Caco-2 (cell line): ENCODE measurements around the gene GSK3B. TPM values are rescaled to one million over a fixed set of nuclear protein-coding genes. Genes with fewer than 3 reads are reported as not detected.

Experiments
- BruUV-seq: library from RNA; stranded (reverse); fragments of 400-500 nt; replicated peaks from 2 replicates; lab custom pipeline; 2021; lab: Mats Ljungman, UMichigan
- CTCF ChIA-PET: fragments of 300-600 bp; sonication (Branson Sonifier 250); formaldehyde crosslinking; loops from one replicate; lab custom pipeline; 2022; ENCODE audit warnings: antibody characterized with exemption; lab: Charles Lee
- POLR2A ChIA-PET: fragments of 300-600 bp; sonication (Branson Sonifier 250); formaldehyde crosslinking; loops from one replicate; lab custom pipeline; 2022; ENCODE audit warnings: antibody characterized with exemption; lab: Charles Lee
- DNase-seq, 2 experiments: peaks; one replicate each; pipeline versions ENCODE4 v3.0.0 to v3.0.0-alpha.2; 2020 to 2022
- H3K27me3 ChIP-seq: replicated peaks from 2 replicates; pipeline ENCODE4 v1.6.0; 2011; ENCODE audit warnings: low read length; ENCODE audit not compliant: control insufficient read depth, insufficient read depth
- H3K36me3 ChIP-seq: 2 replicates; pipeline ENCODE4 v1.5.1; 2011; ENCODE audit warnings: low read length; ENCODE audit not compliant: control insufficient read depth, insufficient read depth
- H3K4me1 ChIP-seq: fragments of 250-450 bp; sonication (Bioruptor Pico); 2 replicates; pipeline ENCODE4 v1.5.1; 2020; ENCODE audit warnings: mild to moderate bottlenecking
- H3K4me3 ChIP-seq: 2 replicates; pipeline ENCODE4 v1.5.1; 2011; ENCODE audit warnings: low read depth, mild to moderate bottlenecking, control low read depth, low read length
- H3K9me3 ChIP-seq: fragments of 250-450 bp; sonication (Bioruptor Pico); 2 replicates; pipeline ENCODE4 v1.5.1; 2020; ENCODE audit warnings: mild to moderate bottlenecking, moderate library complexity
- H3K27ac Mint-ChIP-seq: one replicate; pipeline ENCODE4 v1.8.0; 2022; ENCODE audit warnings: mixed read lengths; ENCODE audit not compliant: unreplicated experiment
- H3K27me3 Mint-ChIP-seq: one replicate; pipeline ENCODE4 v1.8.0; 2022; ENCODE audit warnings: mixed read lengths; ENCODE audit not compliant: insufficient read depth, unreplicated experiment
- H3K36me3 Mint-ChIP-seq: one replicate; pipeline ENCODE4 v1.8.0; 2022; ENCODE audit warnings: mild to moderate bottlenecking, mixed read lengths; ENCODE audit not compliant: insufficient read depth, unreplicated experiment
- H3K4me1 Mint-ChIP-seq: one replicate; pipeline ENCODE4 v1.8.0; 2022; ENCODE audit warnings: low read depth, mixed read lengths; ENCODE audit not compliant: unreplicated experiment
- H3K4me3 Mint-ChIP-seq: one replicate; pipeline ENCODE4 v1.8.0; 2022; ENCODE audit warnings: mild to moderate bottlenecking, moderate library complexity, mixed read lengths; ENCODE audit not compliant: unreplicated experiment
- H3K9me3 Mint-ChIP-seq: one replicate; pipeline ENCODE4 v1.8.0; 2022; ENCODE audit warnings: mixed read lengths; ENCODE audit not compliant: unreplicated experiment
- CTCF ChIP-seq, 2 experiments: fragments of 200-600 bp in 1 of 2; IDR thresholded peaks; 1 replicate in 1 of 2; 2 replicates in 1 of 2; pipeline versions ENCODE4 v1.5.1 to v1.8.0; 2011 to 2022; ENCODE audit warnings: antibody characterized with exemption in 1 of 2, control low read depth in 1 of 2, inconsistent platforms in 1 of 2, low read depth in 1 of 2, low read length in 1 of 2, mild to moderate bottlenecking in 1 of 2, moderate library complexity in 1 of 2; ENCODE audit not compliant: insufficient read depth in 1 of 2, severe bottlenecking in 1 of 2, unreplicated experiment in 1 of 2
- intact Hi-C: fragments of 100-400 bp; cut with micrococcal nuclease; formaldehyde crosslinking; loops from one replicate; pipeline ENCODE4 v1.10.0; 2022; ENCODE audit not compliant: unreplicated experiment
- total RNA-seq: library from RNA; stranded (reverse); gene quantifications from 2 replicates; pipeline ENCODE4 v1.2.3, GENCODE V29; 2022

GSK3B gene
- total RNA-seq, 1 experiment from 2014 or later: 55.2 TPM

GRCh38 chr3:120024103-120024502, 70.1 kb downstream of the GSK3B start:
- no TSS peak for BruUV-seq
- H3K4me1 Mint-ChIP-seq: peaks cover 6% of the 10 kb centered on the region
- H3K27ac Mint-ChIP-seq: no peak overlapping the region
- no peak overlapping the region for H3K4me3 Mint-ChIP-seq
- intact Hi-C loops: no loop called here
- H3K4me3 ChIP-seq: no peak overlapping the region
- H3K4me1 ChIP-seq: no peaks in the 10 kb centered on the region
- no peak for DNase-seq
- H3K36me3 ChIP-seq: no peaks in the 10 kb centered on the region
- H3K36me3 Mint-ChIP-seq: peaks cover 9% of the 10 kb centered on the region
- no peaks in the 10 kb centered on the region for H3K9me3 Mint-ChIP-seq
- H3K9me3 ChIP-seq: no peaks in the 10 kb centered on the region
- H3K27me3 ChIP-seq: no peaks in the 10 kb centered on the region
- no peaks in the 10 kb centered on the region for H3K27me3 Mint-ChIP-seq
- CTCF ChIA-PET: no interaction called here
- TF ChIP-seq CTCF (IDR thresholded peaks at IDR 0.05; ENCODE audit: insufficient read depth in 1 of 2, low read depth in 1 of 2, low read length in 1 of 2, severe bottlenecking in 1 of 2, unreplicated experiment in 1 of 2): no peak
- POLR2A ChIA-PET: no interaction called here

DNA sequence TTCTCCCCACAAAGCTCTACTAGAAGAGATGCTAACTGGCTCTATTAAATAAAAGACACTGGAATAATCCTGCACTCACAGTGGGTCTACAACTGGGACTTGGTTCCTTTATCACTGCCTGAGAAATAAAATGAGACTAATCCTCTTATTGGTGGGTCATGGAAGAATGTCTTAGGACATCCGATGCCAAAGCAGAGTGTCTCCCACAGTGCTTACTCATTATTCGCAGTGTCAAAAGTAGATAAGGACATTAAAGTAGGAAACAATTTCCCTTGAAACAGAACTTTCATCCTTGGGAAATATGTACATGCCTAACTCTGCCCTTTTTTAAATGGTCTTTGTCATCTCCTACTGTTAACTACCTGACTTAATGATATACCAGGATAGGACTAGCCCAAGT, 71.5 kb downstream of the GSK3B start:
- no peaks in the 10 kb centered on the region for H3K27me3 Mint-ChIP-seq
- Histone ChIP-seq H3K36me3 (no peaks in the 10 kb centered on the region), H3K4me3 (no peak overlapping the region), H3K4me1 (no peaks in the 10 kb centered on the region), H3K9me3 (no peaks in the 10 kb centered on the region), H3K27me3 (no peaks in the 10 kb centered on the region)
- H3K4me3 Mint-ChIP-seq: no peak overlapping the region
- no TSS peak for BruUV-seq
- no peak for DNase-seq
- H3K4me1 Mint-ChIP-seq: peaks cover 11% of the 10 kb centered on the region
- CTCF ChIA-PET: no interaction called here
- H3K36me3 Mint-ChIP-seq: peaks cover 10% of the 10 kb centered on the region
- H3K9me3 Mint-ChIP-seq: no peaks in the 10 kb centered on the region
- intact Hi-C loops: no loop called here
- no peak for TF ChIP-seq CTCF (IDR thresholded peaks at IDR 0.05; ENCODE audit: insufficient read depth in 1 of 2, low read depth in 1 of 2, low read length in 1 of 2, severe bottlenecking in 1 of 2, unreplicated experiment in 1 of 2)
- POLR2A ChIA-PET: no interaction called here
- no peak overlapping the region for H3K27ac Mint-ChIP-seq

GRCh38 chr3:120021523-120021922, 72.7 kb downstream of the GSK3B start:
- intact Hi-C loops: no loop called here
- Histone ChIP-seq H3K4me3 (no peak overlapping the region), H3K27me3 (no peaks in the 10 kb centered on the region), H3K9me3 (no peaks in the 10 kb centered on the region), H3K4me1 (no peaks in the 10 kb centered on the region), H3K36me3 (no peaks in the 10 kb centered on the region)
- BruUV-seq: no TSS peak
- Mint-ChIP-seq H3K36me3 (peaks cover 10% of the 10 kb centered on the region), H3K27ac (no peak overlapping the region), H3K9me3 (no peaks in the 10 kb centered on the region), H3K4me1 (peaks cover 15% of the 10 kb centered on the region), H3K27me3 (no peaks in the 10 kb centered on the region), H3K4me3 (no peak overlapping the region)
- no peak for TF ChIP-seq CTCF (IDR thresholded peaks at IDR 0.05; ENCODE audit: insufficient read depth in 1 of 2, low read depth in 1 of 2, low read length in 1 of 2, severe bottlenecking in 1 of 2, unreplicated experiment in 1 of 2)
- CTCF ChIA-PET: no interaction called here
- POLR2A ChIA-PET: no interaction called here
- no peak for DNase-seq
